Loucy (cell line): ENCODE results near the gene CRB2.

ENCODE experiments used
- H2AFZ ChIP-seq: fragments of 200-600 bp; sonication (generic); 2 replicates; pipeline ENCODE4 v1.6.0; 2016; ENCODE audit warnings: antibody characterized with exemption, mild to moderate bottlenecking, low read length, moderate library complexity
- H3F3A ChIP-seq: fragments of 200-600 bp; 2 replicates; pipeline ENCODE4 v1.6.0; 2016; ENCODE audit warnings: antibody characterized with exemption, low read depth, mild to moderate bottlenecking
- H3K27me3 ChIP-seq: fragments of 200-600 bp; sonication (generic); 2 replicates; pipeline ENCODE4 v1.6.1; 2014; ENCODE audit warnings: low read length, mild to moderate bottlenecking; ENCODE audit not compliant: insufficient read depth, poor library complexity, severe bottlenecking
- H3K36me3 ChIP-seq: fragments of 200-600 bp; sonication (generic); 2 replicates; pipeline ENCODE4 v1.6.1; 2016; ENCODE audit warnings: low read length; ENCODE audit not compliant: insufficient read depth
- H3K4me1 ChIP-seq: fragments of 200-600 bp; sonication (generic); 2 replicates; pipeline ENCODE4 v1.5.1; 2014; ENCODE audit warnings: low read length, mild to moderate bottlenecking; ENCODE audit not compliant: insufficient read depth, poor library complexity, severe bottlenecking
- H3K4me2 ChIP-seq: fragments of 200-600 bp; sonication (generic); 2 replicates; pipeline ENCODE4 v1.6.0; 2014; ENCODE audit warnings: antibody characterized with exemption, low read length, low read depth, mild to moderate bottlenecking; ENCODE audit not compliant: poor library complexity, severe bottlenecking
- H3K4me3 ChIP-seq: fragments of 200-600 bp; sonication (generic); 2 replicates; pipeline ENCODE4 v1.5.1; 2014; ENCODE audit warnings: low read length, mild to moderate bottlenecking, mixed read lengths; ENCODE audit not compliant: poor library complexity, severe bottlenecking
- H3K79me2 ChIP-seq: fragments of 200-600 bp; sonication (generic); 2 replicates; pipeline ENCODE4 v1.6.1; 2014; ENCODE audit warnings: low read length; ENCODE audit not compliant: insufficient read depth
- H3K9ac ChIP-seq: fragments of 200-600 bp; sonication (generic); 2 replicates; pipeline ENCODE4 v1.6.0; 2014; ENCODE audit warnings: mild to moderate bottlenecking, low read depth, low read length, moderate library complexity; ENCODE audit not compliant: poor library complexity, severe bottlenecking
- H3K9me2 ChIP-seq: fragments of 200-600 bp; sonication (generic); replicated peaks from 2 replicates; pipeline ENCODE4 v1.6.1; 2016; ENCODE audit warnings: low read depth, low read length, mixed read lengths
- H3K9me3 ChIP-seq: fragments of 200-600 bp; sonication (generic); 2 replicates; pipeline ENCODE4 v1.6.1; 2014; ENCODE audit warnings: mild to moderate bottlenecking, antibody characterized with exemption, low read length, low read depth; ENCODE audit not compliant: insufficient read depth
- H4K20me1 ChIP-seq: fragments of 200-600 bp; sonication (generic); 2 replicates; pipeline ENCODE4 v1.6.0; 2014; ENCODE audit warnings: antibody characterized with exemption, low read length, mild to moderate bottlenecking; ENCODE audit not compliant: insufficient read depth, poor library complexity, severe bottlenecking
- EZH2phosphoT487 ChIP-seq: fragments of 200-600 bp; IDR thresholded peaks from 2 replicates; pipeline ENCODE4 v1.6.1; 2018; ENCODE audit warnings: antibody characterized with exemption, mild to moderate bottlenecking, moderate library complexity, borderline replicate concordance
- TF ChIP-seq, protein P1 (sequence below): fragments of 200-600 bp; sonication (generic); conservative IDR thresholded peaks from 2 replicates; pipeline ENCODE4 v1.5.1; 2014; ENCODE audit warnings: mild to moderate bottlenecking, antibody characterized with exemption, low read length

Gene CRB2

DNA sequence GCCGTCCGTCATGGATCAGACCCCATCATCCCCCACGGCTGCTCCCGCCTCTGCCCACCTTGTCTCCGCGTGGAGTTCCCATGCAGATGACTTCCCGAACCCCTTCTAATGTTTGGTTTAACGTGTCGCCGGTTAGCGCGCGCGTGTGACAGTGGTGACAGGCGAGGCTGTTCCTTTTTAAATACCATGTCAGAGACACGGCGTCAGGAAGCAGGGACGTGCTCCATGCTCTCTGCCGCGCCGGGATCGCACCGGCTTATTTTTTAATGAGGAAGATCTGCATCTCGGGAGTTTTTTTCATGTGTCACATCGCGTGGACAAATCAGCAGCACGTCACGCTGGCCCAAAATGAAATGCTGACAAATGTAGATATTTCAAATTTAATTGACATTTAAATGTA is 35.9 kb downstream of the CRB2 start:
- TF ChIP-seq, protein P1, sequence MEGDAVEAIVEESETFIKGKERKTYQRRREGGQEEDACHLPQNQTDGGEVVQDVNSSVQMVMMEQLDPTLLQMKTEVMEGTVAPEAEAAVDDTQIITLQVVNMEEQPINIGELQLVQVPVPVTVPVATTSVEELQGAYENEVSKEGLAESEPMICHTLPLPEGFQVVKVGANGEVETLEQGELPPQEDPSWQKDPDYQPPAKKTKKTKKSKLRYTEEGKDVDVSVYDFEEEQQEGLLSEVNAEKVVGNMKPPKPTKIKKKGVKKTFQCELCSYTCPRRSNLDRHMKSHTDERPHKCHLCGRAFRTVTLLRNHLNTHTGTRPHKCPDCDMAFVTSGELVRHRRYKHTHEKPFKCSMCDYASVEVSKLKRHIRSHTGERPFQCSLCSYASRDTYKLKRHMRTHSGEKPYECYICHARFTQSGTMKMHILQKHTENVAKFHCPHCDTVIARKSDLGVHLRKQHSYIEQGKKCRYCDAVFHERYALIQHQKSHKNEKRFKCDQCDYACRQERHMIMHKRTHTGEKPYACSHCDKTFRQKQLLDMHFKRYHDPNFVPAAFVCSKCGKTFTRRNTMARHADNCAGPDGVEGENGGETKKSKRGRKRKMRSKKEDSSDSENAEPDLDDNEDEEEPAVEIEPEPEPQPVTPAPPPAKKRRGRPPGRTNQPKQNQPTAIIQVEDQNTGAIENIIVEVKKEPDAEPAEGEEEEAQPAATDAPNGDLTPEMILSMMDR, result no peak
- TF ChIP-seq EZH2phosphoT487, result no peak
- no peaks in the 10 kb centered on the region for H3K9me2 ChIP-seq
- no peaks in the 10 kb centered on the region for H3K36me3 ChIP-seq
- no peaks in the 10 kb centered on the region for H3K9me3 ChIP-seq
- H3K4me3 ChIP-seq, result no peak overlapping the region
- no peaks in the 10 kb centered on the region for H3F3A ChIP-seq
- no peaks in the 10 kb centered on the region for H4K20me1 ChIP-seq
- no peaks in the 10 kb centered on the region for H3K79me2 ChIP-seq
- H2AFZ ChIP-seq, result no peak overlapping the region
- H3K4me2 ChIP-seq, result no peak overlapping the region
- H3K4me1 ChIP-seq, result no peaks in the 10 kb centered on the region
- no peak overlapping the region for H3K9ac ChIP-seq
- no peaks in the 10 kb centered on the region for H3K27me3 ChIP-seq

DNA sequence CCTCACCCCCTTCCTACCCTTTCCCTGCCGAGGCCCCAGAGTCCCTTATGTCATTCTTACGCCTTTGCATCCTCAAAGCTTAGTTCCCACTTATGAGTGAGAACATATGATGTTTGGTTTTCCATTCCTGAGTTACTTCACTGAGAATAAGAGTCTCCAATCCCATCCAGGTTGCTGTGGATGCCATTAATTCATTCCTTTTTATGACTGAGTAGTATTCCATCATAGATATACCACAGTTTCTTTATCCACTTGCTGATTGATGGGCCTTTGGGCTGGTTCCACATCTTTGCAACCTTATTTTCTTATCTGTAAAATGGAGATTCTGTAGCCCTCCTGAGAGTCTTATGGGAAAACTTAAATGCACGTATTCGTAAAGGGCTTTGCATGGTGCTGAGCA is 36.8 kb downstream of the CRB2 start:
- Histone ChIP-seq H2AFZ (no peak overlapping the region), H3K27me3 (no peaks in the 10 kb centered on the region), H3K36me3 (no peaks in the 10 kb centered on the region), H3K9me3 (no peaks in the 10 kb centered on the region), H3F3A (no peaks in the 10 kb centered on the region), H4K20me1 (no peaks in the 10 kb centered on the region), H3K4me1 (no peaks in the 10 kb centered on the region), H3K9me2 (no peaks in the 10 kb centered on the region), H3K79me2 (no peaks in the 10 kb centered on the region), H3K4me2 (no peak overlapping the region), H3K4me3 (no peak overlapping the region), H3K9ac (no peak overlapping the region)
- TF ChIP-seq, protein P1, result no peak
- no peak for TF ChIP-seq EZH2phosphoT487

DNA sequence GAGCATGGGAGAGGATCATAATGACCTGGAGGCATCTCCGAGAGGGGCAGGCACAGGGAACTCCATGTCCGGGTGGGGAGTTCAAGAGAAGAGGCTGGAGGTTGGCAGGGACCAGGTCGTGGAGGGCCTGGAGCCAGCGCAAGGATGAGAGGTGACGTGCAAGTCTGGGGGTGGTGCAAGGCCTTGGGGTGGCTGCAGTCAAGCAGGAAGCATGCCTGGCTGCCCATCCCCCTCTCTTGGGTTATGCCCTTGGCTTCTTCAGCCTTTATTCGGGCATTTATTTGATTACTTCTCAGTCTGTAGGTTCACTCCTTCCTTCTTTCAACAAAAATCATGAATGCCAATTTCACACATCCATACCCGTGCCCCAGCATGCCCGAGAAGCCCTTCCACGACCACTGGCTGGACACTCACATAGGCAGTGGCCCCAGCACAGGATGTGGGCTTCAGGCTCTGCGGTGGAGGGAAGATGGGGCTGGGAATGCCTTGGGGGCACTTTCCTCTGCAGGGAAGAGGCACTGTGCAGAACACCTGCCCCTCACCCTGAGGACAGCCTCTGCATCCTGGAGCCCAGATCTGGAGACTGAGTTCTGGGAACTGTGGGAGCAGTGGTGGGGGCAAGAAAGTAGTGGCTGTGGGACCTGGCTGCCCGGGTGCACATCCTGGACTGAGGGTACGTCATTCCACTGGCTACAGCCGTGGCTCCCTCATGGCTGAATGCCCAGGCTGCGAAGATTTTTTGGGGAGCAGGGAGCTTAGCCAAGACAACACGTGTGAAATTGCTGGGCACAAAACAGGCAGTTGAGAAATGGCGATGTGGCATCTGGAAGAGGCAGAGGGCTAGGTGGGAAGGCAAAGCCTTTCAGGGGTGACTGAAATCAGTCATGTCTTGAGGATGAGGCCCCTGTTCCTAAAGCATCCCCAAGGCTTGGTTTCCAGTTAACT is 38.6 kb downstream of the CRB2 start:
- Histone ChIP-seq H3K4me1 (no peaks in the 10 kb centered on the region), H3K79me2 (no peaks in the 10 kb centered on the region), H3K36me3 (no peaks in the 10 kb centered on the region), H3K9me2 (no peaks in the 10 kb centered on the region), H3K4me3 (no peak overlapping the region), H3K9ac (no peak overlapping the region), H3K9me3 (no peaks in the 10 kb centered on the region), H2AFZ (no peak overlapping the region), H3F3A (no peaks in the 10 kb centered on the region), H3K4me2 (no peak overlapping the region), H4K20me1 (no peaks in the 10 kb centered on the region), H3K27me3 (no peaks in the 10 kb centered on the region)
- no peak for TF ChIP-seq EZH2phosphoT487
- TF ChIP-seq, protein P1, result no peak
